NOMO-1 treated with DMSO at 0.1 percent for 48 hours (cell line): ENCODE data around the gene C14orf39.

ENCODE experiments used
- DNase-seq: peaks from one replicate; lab custom pipeline; 2025; ENCODE audit not compliant: unreplicated experiment; lab: John Stamatoyannopoulos, UW

The C14orf39 gene

GRCh38 chr14:60485598-60486251, at the start of gene C14orf39:
Gene C14orf39 (minus strand): TSS chr14:60486063. CDS start chr14:60485078, 985 bp downstream.
- no peak for DNase-seq

DNA sequence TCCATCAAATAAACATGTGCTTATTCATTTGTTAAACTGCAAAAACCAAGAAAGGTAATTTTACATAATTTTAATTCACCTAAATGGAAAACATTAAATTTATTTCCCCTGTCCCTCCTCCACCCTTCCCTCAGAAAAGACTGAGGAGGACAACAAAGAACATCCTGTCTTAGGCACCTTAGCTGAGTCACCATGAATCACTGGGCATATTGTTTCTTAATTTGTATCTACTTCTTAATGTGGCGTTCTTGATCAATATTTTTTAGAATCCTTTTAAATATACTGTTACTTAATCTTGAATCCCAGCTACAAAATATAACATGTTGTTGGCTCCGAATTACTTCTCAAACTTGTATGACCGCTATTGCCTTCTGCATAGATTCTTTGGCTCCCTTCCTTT, 46.6 kb upstream of the C14orf39 start:
- no peak for DNase-seq

DNA sequence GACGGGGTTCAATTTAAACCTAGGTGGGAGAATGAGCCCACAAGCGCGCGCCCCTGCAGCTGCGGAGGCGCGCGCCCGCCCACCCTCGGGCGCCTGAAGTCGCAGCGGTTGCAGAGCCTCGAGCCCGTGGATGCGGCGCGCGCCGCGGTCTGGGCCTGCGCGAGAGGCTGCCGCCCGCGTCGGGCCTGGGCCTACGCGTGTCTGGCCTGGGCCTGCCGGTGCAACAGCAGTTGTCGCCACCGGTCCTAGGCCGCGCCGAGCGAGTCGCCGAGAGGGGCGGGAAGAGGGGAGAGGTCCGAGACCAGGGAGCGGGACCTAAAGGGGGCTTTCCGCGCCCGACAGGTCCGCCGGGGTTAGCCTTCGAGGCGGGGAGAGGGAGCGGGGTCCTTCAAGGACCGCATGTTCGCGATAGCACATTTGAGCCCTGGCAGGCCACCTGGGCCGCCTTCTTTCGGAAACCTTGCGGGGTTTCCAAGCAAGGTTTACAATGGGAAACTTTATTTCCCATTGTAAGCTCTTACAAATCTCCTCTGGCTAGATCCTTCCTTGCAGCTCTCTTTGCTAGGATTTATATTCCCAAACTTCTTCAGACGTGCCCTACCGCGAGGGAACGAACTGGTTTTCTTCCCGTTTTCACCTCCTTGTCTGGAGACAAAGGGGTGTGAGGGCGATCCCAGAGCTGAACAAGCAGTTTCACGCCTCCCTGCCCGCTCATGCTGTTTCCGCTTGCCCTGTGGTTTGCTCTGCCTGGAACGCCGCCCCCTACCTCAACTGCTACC, 29.8 kb upstream of the C14orf39 start:
- no peak for DNase-seq

DNA sequence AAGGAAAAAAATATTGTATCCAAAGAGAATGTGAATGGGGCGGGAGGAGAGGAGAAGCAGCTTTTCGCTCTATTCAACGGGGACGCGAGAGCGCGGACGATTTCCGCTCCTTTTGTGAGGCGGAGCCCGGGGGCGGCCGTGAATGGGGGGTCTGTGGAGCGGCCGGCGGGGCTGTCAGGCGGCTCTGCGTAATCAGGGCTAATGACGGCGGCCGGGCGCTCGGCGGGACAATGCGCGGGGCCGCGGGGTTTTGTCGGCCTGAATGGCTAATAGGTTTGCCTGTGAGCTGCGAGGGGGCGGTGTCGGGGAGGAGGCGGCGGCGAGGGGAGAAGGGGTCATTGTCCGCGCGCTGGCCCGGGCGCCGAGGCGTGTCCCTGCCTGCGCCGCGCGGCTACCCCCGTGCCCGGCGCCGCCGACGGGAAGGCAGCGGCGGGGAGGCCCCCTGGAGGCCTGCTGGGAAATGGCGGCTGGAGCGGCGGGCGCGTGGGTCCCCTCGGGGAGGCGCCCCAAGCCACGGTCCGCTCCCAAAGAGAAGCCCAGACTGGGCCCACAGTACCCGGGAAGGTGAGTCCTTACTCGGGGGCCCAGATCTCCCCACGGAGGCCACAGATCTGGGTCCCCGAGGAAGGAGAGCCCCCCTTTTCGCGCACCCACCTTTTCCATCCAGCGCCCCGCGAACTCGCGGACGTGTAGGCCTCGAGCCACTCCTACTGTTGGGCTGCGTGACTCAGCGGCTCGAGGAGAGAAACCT, 29.1 kb upstream of the C14orf39 start:
- DNase-seq, result no peak

GRCh38 chr14:60514378-60514740, 28.5 kb upstream of the C14orf39 start:
- DNase-seq, result no peak

DNA sequence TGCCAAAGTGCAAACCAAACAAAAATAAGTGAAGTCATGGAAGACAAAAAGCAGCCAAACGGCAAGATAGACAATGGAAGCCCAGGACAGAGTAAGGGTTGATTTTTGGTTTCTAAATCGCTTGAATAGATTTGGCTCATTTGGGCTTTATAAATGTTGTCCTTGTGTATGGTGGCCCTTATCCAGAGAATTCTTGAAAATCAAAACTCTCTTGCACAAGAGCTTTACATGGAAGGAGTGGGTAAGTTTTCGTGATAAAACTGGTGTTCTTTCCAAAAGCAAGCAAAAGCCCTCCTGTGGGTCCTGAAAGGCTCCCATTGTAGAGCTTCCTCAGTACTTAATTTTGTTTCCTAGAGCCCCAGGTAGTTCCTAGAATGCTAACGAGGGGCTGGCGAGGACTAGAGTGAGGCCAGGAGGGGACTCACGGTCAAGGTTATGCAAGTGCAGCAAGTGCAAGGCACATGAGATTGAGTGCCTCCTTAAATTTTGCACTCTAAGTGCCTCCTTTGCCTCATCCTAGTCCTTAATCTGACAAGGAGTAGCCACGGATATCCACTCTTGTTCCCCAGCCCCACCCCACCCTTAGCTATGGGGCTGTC, 27.2 kb upstream of the C14orf39 start:
- no peak for DNase-seq

DNA sequence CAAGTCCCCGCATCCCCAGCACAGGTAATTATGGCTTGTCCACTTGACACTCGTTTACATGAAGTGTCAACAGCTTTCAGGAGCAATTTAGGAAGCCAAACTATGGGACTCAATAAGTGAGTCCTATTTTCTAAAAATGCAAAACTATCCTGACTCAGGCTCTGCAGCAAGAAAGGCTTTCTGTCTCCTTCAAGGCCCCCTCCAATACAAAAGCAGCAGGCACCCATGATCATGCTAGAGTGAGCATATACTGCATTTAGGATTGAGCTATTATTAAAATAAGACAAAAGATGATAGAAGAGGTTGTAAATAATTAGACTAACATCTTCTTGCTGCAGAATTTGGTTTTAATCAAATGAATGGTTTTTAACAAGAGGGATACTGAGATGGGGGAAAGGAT, 26.3 kb upstream of the C14orf39 start:
- no peak for DNase-seq

DNA sequence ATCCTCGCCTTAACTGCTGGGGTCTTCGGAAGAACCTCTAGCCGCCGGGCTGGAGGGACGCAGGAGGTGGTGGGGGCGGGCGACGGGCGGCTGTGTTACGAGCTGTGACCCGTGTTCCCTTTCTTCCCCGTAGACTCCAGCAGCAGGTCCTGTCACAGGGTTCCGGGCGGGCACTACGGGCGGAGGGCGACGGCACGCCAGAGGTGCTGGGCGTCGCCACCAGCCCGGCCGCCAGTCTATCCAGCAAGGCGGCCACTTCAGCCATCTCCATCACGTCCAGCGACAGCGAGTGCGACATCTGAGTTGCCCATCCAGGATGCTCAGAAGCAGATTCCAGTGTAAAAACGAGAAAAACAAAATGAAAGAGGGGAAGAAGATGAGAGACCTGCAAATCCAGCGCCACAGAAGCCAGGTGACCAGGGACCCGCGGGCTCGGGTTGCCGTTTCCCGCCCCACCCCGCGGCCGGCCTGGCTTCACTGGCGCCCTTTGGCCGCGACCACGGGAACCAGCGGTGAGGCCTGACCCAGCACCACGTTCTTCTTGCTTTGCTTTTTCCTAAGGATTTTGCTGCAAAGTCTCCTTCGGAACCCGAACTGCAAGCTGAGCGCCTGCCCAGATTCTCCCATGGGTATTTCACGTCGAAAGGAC, 25.2 kb upstream of the C14orf39 start:
- no peak for DNase-seq

DNA sequence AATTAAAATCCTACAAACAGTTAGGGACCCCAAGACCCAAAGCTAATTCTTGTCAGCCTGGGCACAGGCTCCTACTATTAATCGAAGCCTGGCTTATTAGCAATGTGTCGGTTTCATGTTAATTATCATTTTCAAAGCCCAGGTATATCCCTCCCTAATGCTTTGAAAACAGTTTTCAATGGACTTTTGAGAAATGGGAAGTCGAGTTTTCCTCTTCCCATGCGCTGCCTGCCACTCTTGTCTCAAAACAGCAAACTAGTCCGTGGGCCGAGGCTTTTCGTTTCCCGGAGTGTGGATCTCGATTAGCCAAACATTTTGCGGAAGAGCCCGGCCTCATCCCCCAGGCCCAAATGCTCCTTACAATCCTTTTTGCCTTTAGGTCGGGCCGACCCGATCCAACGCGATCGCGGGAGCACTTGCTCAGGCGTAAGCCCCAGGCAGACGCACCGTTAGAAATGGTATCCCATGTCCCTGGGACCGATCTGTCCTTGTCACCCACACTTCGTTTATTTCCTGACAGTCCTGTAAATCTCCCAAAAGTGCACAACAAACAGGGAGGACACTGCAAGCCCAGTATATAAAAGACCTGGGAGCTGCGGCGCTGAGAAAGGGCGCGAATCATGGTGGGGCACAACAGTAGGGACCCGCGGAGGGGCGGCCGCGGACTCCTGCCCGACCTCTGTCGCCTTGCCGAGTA, 24.5 kb upstream of the C14orf39 start:
- DNase-seq, result no peak

DNA sequence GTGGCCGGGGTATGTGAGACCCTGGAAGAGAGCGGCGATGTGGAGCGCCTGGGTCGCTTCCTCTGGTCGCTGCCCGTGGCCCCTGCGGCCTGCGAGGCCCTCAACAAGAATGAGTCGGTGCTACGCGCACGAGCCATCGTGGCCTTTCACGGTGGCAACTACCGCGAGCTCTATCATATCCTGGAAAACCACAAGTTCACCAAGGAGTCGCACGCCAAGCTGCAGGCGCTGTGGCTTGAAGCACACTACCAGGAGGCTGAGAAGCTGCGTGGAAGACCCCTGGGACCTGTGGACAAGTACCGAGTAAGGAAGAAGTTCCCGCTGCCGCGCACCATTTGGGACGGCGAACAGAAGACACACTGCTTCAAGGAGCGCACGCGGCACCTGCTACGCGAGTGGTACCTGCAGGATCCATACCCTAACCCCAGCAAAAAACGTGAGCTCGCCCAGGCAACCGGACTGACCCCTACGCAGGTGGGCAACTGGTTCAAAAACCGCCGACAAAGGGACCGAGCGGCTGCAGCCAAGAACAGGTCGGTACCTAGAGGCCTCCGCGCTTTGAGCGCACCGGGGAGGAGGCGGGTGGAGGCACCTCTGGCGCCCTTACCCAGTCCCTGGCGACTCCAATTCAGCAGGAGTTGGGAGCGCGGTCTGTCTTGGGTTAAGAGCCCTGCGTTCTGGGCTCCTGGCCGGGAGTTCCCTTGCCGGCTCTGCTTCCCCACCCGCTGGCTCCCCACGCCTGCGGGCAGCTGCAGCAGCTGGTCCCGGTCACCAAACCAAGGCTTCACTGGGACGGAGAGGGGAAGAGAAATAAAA, 23.8 kb upstream of the C14orf39 start:
- no peak for DNase-seq

DNA sequence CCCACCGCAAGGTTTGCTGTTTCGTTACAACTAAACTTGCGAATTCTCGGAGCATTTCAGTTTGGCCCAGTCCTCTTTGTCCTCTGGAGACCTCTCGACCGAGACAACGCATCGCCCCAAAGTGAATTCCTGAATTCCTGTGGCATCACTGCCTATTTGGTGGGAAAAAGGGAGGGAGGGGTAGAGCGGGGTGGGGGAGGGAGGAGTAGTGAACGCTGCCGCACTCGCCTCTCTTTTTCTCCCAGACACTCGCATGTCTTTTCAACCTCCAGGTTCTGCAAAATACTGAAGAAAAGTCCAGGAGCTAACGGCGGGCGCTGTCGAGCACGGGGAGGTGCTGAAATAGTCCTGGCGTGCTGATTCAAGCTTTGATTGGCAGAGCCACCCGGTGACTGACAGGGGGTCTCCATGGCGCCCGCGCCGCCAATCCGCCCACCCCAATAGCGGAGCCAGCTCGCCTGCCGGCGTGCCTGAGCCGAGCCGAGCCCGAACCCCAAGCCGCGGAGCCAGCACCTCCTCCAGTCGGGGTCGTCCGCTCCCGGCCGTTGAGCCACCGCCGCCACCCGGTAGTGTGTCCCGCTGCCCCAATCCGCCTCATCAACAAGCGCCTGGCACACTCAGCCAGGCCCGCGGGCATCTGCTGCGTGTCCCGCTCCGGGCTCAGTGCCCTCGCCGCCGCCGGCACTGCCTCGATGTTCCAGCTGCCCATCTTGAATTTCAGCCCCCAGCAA, 23.0 kb upstream of the C14orf39 start, which contains the start of gene SIX6:
Gene SIX6 (plus strand): TSS at position 440 of the 731 bp plus-strand sequence. CDS start 253 bp downstream, at position 693.
- no peak for DNase-seq

GRCh38 chr14:60508363-60508706, 22.5 kb upstream of the C14orf39 start:
- DNase-seq, result no peak

DNA sequence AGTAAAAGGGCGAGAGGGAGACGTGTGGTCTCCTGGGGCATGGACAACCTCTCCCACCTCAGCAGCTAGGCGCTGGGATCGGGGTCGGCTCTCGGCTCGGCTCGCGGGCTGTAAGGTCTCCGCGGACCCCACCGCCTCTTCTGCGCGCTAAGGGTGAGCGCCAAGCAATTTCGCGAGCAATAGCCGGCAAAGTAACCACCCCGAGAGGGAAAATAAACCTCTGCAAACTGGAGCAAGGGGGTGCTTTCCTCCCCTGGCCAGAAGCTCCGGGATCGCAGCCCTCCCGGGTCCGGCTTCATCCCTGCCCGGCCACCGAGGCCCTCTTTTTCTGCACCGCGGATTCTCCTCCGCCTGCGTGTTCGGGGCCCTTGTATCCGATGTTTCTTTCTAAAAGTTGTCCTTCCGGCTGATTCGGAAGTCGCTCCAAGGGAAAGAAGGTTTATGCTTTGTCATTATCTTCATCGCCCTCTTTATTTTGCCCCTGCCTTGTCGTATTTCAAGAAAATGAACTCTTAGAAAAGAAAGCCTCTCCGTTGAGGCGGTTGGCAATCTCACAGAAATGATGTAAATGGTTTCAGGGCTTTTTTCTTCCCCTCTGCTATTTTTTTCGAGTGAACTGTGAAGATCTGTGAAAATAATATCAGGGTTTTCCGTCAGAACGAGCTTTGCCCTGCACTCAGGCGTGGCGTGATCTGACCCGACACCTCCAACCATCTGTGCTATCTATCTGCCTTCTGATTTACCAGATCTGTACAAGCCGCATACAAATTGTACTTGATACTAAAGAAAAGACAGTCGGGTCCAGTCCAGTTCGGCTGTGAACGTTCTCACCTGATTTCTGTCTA, 21.3 kb upstream of the C14orf39 start:
- DNase-seq, result no peak

GRCh38 chr14:60506462-60506984, 20.7 kb upstream of the C14orf39 start:
- no peak for DNase-seq

DNA sequence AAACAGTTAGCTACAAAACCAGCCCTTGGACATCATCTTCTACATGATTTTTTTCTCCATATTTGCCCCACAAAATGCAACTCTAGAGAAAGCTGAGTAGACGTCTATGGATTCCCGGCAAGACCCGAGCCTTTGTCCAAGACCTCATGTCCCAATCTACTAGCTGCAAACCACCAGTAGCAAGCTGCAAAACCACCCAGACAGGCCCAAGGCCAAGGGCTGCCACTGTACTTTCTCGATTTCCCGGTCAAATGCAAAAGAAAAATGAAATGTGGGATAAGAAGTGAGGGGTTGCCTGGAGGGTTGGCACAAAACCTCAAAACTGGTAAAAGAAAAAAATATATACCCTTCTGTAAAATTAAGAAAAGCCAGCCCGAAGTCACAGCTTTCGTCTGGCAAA, 20.1 kb upstream of the C14orf39 start:
- DNase-seq, result no peak

DNA sequence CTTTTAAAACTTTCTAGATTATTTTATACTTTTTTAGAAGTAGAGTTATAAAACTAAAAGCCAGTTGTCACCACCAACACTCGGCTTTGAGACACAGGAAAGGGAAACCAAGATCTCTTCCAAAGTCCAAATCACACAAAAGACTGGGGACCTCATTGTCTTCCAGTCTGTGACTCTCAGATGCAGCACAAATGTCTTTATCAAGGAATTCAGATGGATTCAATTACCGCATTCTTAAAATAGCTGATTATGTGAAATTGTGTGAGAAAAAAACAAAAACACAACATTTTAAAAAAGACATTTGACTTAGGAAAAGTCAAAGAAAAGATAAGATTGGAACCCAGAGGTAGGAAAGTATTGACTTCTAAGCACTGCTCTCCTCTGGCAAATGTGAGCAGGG, 19.6 kb upstream of the C14orf39 start:
- DNase-seq, result no peak

DNA sequence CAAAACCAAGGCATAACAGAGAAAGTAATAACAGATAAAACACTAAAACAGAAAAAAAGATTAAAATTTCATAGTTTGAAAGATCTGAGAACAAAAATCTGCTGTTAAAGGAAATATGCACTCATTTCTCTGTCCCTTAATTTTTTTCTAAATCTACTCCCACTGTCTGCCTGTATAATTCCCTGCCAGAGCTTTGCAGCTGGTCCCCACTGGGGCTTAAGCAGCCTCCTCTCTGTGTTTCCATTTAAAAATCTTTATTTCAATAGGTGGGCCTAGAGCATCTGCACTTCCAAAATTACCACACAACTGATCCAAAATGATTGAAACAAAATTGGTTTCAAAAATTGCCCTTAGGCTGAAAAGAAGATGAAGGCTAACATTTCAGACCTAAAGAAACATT, 16.7 kb upstream of the C14orf39 start:
- no peak for DNase-seq

GRCh38 chr14:60495946-60496345, 10.1 kb upstream of the C14orf39 start:
- DNase-seq, result no peak
